K562 (cell line): ENCODE data around the gene SCYL1. TPM values are rescaled to one million over a fixed set of nuclear protein-coding genes. Genes with fewer than 3 reads are reported as not detected.

Experiments used
- BCL6 ChIP-seq: fragments of 250-450 bp; sonication (Bioruptor Pico); IDR thresholded peaks from 2 replicates; pipeline ENCODE4 v1.4.0; 2020
- CC2D1A ChIP-seq: fragments of 450-650 bp; IDR thresholded peaks from 2 replicates; pipeline ENCODE4 v1.6.1; 2017; ENCODE audit warnings: mild to moderate bottlenecking
- CCAR2 ChIP-seq: fragments of 200-400 bp; formaldehyde crosslinking; IDR thresholded peaks from 2 replicates; pipeline ENCODE4 v1.6.1; 2017; ENCODE audit warnings: mild to moderate bottlenecking, low read depth, low read length
- CSDE1 ChIP-seq, 2 experiments: fragments of 450-650 bp; IDR thresholded peaks; 2 replicates each; pipeline ENCODE4 v1.6.1; 2016; ENCODE audit warnings: mild to moderate bottlenecking in 1 of 2
- GATAD2B ChIP-seq: fragments of 450-650 bp; IDR thresholded peaks from 2 replicates; pipeline ENCODE4 v1.6.1; 2017; ENCODE audit warnings: mild to moderate bottlenecking, borderline replicate concordance
- HCFC1 ChIP-seq: IDR thresholded peaks from 2 replicates; pipeline ENCODE4 v1.6.1; 2012; ENCODE audit warnings: low read depth, low read length, improper control_type of control experiment
- HDAC3 ChIP-seq: fragments of 450-650 bp; IDR thresholded peaks from 2 replicates; pipeline ENCODE4 v1.6.1; 2018; ENCODE audit warnings: borderline replicate concordance, mild to moderate bottlenecking, moderate library complexity; ENCODE audit not compliant: partially characterized antibody
- HMG20A ChIP-seq: fragments of 450-650 bp; formaldehyde crosslinking; conservative IDR thresholded peaks from 2 replicates; pipeline ENCODE4 v1.4.0; 2020; ENCODE audit warnings: mild to moderate bottlenecking, mixed read lengths
- KHSRP ChIP-seq: fragments of 450-650 bp; IDR thresholded peaks from 2 replicates; pipeline ENCODE4 v1.6.1; 2017
- KLF6 ChIP-seq: fragments of 250-450 bp; sonication (Bioruptor Pico); IDR thresholded peaks from 2 replicates; pipeline ENCODE4 v1.4.0; 2020; ENCODE audit warnings: mild to moderate bottlenecking, moderate library complexity, borderline replicate concordance
- NFIC ChIP-seq: fragments of 450-650 bp; IDR thresholded peaks from 2 replicates; pipeline ENCODE4 v1.6.1; 2017; ENCODE audit warnings: mild to moderate bottlenecking, inconsistent platforms
- NR1H2 ChIP-seq: sonication (generic); formaldehyde crosslinking; IDR thresholded peaks from 2 replicates; pipeline ENCODE4 v1.4.0; 2020; ENCODE audit warnings: mild to moderate bottlenecking, missing genetic modification reagents
- OTX1 ChIP-seq: fragments of 450-650 bp; formaldehyde crosslinking; IDR thresholded peaks from 2 replicates; pipeline ENCODE4 v1.4.0; 2022; ENCODE audit warnings: mild to moderate bottlenecking
- PTTG1 ChIP-seq: fragments of 450-650 bp; IDR thresholded peaks from 2 replicates; pipeline ENCODE4 v1.6.1; 2016; ENCODE audit warnings: low read depth, mild to moderate bottlenecking, missing genetic modification characterization, missing compliant biosample characterization
- STAT5B ChIP-seq: fragments of 250-450 bp; sonication (Bioruptor Pico); IDR thresholded peaks from 2 replicates; pipeline ENCODE4 v1.8.0; 2021; ENCODE audit warnings: mild to moderate bottlenecking, inconsistent platforms
- YBX1 ChIP-seq: fragments of 450-650 bp; IDR thresholded peaks from 2 replicates; pipeline ENCODE4 v1.7.1; 2016; ENCODE audit warnings: mild to moderate bottlenecking
- ZBTB5 ChIP-seq: fragments of 450-650 bp; IDR thresholded peaks from 2 replicates; pipeline ENCODE4 v1.6.1; 2017; ENCODE audit warnings: antibody characterized with exemption
- ZBTB7A ChIP-seq: IDR thresholded peaks from 2 replicates; pipeline ENCODE4 v1.6.1; 2011; ENCODE audit warnings: low read depth, mild to moderate bottlenecking, low read length, moderate library complexity, borderline replicate concordance; ENCODE audit not compliant: control insufficient read depth
- ZMIZ1 ChIP-seq, 2 experiments: fragments of 150-350 bp in 1 of 2; IDR thresholded peaks; 2 replicates each; pipeline ENCODE4 v1.6.1; 2012 to 2016; ENCODE audit warnings: low read depth in 2 of 2, low read length in 2 of 2, mild to moderate bottlenecking in 1 of 2, moderate library complexity in 1 of 2
- ZNF668 ChIP-seq: fragments of 250-450 bp; sonication (Bioruptor Pico); IDR thresholded peaks from 2 replicates; pipeline ENCODE4 v1.8.0; 2022; ENCODE audit warnings: mild to moderate bottlenecking, inconsistent platforms
- polyA plus RNA-seq, 8 experiments: library from polyadenylated mRNA; depleted of rRNA in 4 of 8; stranded (reverse) in 5 of 8; unstranded in 3 of 8; fragments of >200 nt; fragmentation: Nextera tagmentation in 2 of 8; fragmentation: Illumina TruSeq in 1 of 8; extraction: Ambion mirVana in 2 of 8; extraction: Trizol in 1 of 8; gene quantifications; 2 replicates each; pipeline versions ENCODE4 v1.2.1 to v1.2.3, GENCODE V29; 2011 to 2014; ENCODE audit warnings: inconsistent platforms in 1 of 8, missing spikeins in 1 of 8
- total RNA-seq, 7 experiments: library from RNA; depleted of rRNA in 6 of 7; stranded (reverse); fragments of >200 nt in 6 of 7; fragmentation: Illumina TruSeq in 2 of 7; extraction: Trizol in 2 of 7; gene quantifications; 2 replicates each; pipeline versions ENCODE4 v1.2.1 to v1.2.3, GENCODE V29; 2011 to 2021; ENCODE audit warnings: low replicate concordance in 1 of 7
- TF ChIP-seq, protein P1 (sequence below): sonication (generic); formaldehyde crosslinking; IDR thresholded peaks from 2 replicates; pipeline ENCODE4 v1.4.0; 2020; ENCODE audit warnings: mild to moderate bottlenecking, missing genetic modification reagents

The SCYL1 gene
- total and polyA plus RNA-seq, 9 of the 15 experiments (the other 6 are each of a cell fraction or from before 2014, with no cell fraction given): 1.9 to 145 (median 57.6) TPM

GRCh38 chr11:65574811-65575567 is 50.1 kb downstream of the SCYL1 start (continued):
- no peak; the same call in 1 of the 2 replicates for TF ChIP-seq ZBTB5
- TF ChIP-seq KLF6 (CRISPR knock-in tag): no peak
- peak; percentile 69; the same call in 1 of the 2 replicates for TF ChIP-seq GATAD2B
- TF ChIP-seq PTTG1 (tag): no peak
- no peak for TF ChIP-seq ZBTB7A
- TF ChIP-seq CCAR2: 0 out of 2 replicates have a peak, but pooled peaks have one; percentile 68
- TF ChIP-seq YBX1: no peak
- peak; percentile 79; the same call in 1 of the 2 replicates for TF ChIP-seq NR1H2 (CRISPR knock-in tag)
- peak; percentile 61; the same call in 1 of the 2 replicates for TF ChIP-seq CC2D1A
- peak; percentile 88 for TF ChIP-seq NFIC
- TF ChIP-seq HCFC1: no peak
- peak in 1 of 2 experiments; percentile 79; a peak in 1 of 4 replicates for TF ChIP-seq ZMIZ1 (IDR thresholded peaks at IDR 0.05; ENCODE audit: low read depth in 2 of 2, low read length in 2 of 2)
- 0 out of 2 replicates have a peak, but pooled peaks have one; percentile 47 for TF ChIP-seq ZNF668
- TF ChIP-seq HMG20A (CRISPR knock-in tag): no peak
- TF ChIP-seq CSDE1 (IDR thresholded peaks at IDR 0.05): no peak
- TF ChIP-seq, protein P1, sequence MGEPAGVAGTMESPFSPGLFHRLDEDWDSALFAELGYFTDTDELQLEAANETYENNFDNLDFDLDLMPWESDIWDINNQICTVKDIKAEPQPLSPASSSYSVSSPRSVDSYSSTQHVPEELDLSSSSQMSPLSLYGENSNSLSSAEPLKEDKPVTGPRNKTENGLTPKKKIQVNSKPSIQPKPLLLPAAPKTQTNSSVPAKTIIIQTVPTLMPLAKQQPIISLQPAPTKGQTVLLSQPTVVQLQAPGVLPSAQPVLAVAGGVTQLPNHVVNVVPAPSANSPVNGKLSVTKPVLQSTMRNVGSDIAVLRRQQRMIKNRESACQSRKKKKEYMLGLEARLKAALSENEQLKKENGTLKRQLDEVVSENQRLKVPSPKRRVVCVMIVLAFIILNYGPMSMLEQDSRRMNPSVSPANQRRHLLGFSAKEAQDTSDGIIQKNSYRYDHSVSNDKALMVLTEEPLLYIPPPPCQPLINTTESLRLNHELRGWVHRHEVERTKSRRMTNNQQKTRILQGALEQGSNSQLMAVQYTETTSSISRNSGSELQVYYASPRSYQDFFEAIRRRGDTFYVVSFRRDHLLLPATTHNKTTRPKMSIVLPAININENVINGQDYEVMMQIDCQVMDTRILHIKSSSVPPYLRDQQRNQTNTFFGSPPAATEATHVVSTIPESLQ (CRISPR knock-in tag): no peak
- TF ChIP-seq KHSRP: no peak
- no peak for TF ChIP-seq OTX1 (CRISPR knock-in tag)
- no peak for TF ChIP-seq STAT5B (CRISPR knock-in tag)
- TF ChIP-seq BCL6 (CRISPR knock-in tag): no peak
- TF ChIP-seq HDAC3: peak; percentile 87
